Naive thymus-derived CD4-positive, alpha-beta T cell (primary cell): Measurements from ENCODE around the gene LCN6. TPM values are rescaled to one million over a fixed set of nuclear protein-coding genes. Genes with fewer than 3 reads are reported as not detected.
"Not testable (repeated sequence)": the region's sequence is repeated elsewhere in the genome, so short reads cannot be mapped to it uniquely, and the experiment has no call there.

ENCODE experiments used
- ATAC-seq: fragments of 150-1000 bp; cut with Tn5 transposase; 2 replicates; pipeline ENCODE4 v1.10.0; 2021; ENCODE audit warnings: mild to moderate bottlenecking, moderate library complexity
- CTCF ChIA-PET: fragments of 350-600 bp; sonication (Branson Sonifier 250); formaldehyde crosslinking; loops from one replicate; lab custom pipeline; 2021; ENCODE audit warnings: antibody characterized with exemption; lab: Charles Lee
- POLR2A ChIA-PET: fragments of 350-600 bp; sonication (Branson Sonifier 250); formaldehyde crosslinking; loops from one replicate; lab custom pipeline; 2021; ENCODE audit warnings: antibody characterized with exemption, inconsistent platforms; lab: Charles Lee
- DNase-seq, 9 donors: peaks; one replicate each; pipeline versions ENCODE4 v3.0.0 to v3.0.0-alpha.2; 2020 to 2022; ENCODE audit warnings: mixed read lengths in 1 of 9
- H3K27ac ChIP-seq: one replicate; pipeline ENCODE4 v1.7.0; 2013; ENCODE audit warnings: mild to moderate bottlenecking, low read depth, low read length, moderate library complexity
- H3K27me3 ChIP-seq, 2 donors: one replicate each; pipeline ENCODE4 v1.7.0; 2013; ENCODE audit warnings: low read length in 2 of 2, mild to moderate bottlenecking in 2 of 2, moderate library complexity in 2 of 2; ENCODE audit not compliant: control insufficient read depth in 2 of 2, insufficient read depth in 2 of 2
- H3K36me3 ChIP-seq, 3 experiments: 1 replicate in 2 of 3; 2 replicates in 1 of 3; pipeline ENCODE4 v1.7.0; 2013; ENCODE audit warnings: low read length in 3 of 3, mild to moderate bottlenecking in 3 of 3, moderate library complexity in 1 of 3; ENCODE audit not compliant: insufficient read depth in 3 of 3, control insufficient read depth in 2 of 3
- H3K4me1 ChIP-seq, 2 donors: one replicate each; pipeline ENCODE4 v1.7.0; 2013; ENCODE audit warnings: low read length in 2 of 2, mild to moderate bottlenecking in 2 of 2, moderate library complexity in 1 of 2; ENCODE audit not compliant: control insufficient read depth in 2 of 2, insufficient read depth in 2 of 2
- H3K4me3 ChIP-seq: 2 replicates; pipeline ENCODE4 v1.7.0; 2013; ENCODE audit warnings: mild to moderate bottlenecking, low read length
- H3K9me3 ChIP-seq, 3 experiments: 1 replicate in 2 of 3; 2 replicates in 1 of 3; pipeline ENCODE4 v1.7.0; 2013; ENCODE audit warnings: low read length in 3 of 3; ENCODE audit not compliant: control insufficient read depth in 2 of 3
- H3K27ac Mint-ChIP-seq, 9 donors: one replicate each; pipeline ENCODE4 v1.8.0; 2020 to 2022; ENCODE audit warnings: mixed read lengths in 9 of 9, mild to moderate bottlenecking in 8 of 9, moderate library complexity in 5 of 9, inconsistent platforms in 2 of 9
- H3K27me3 Mint-ChIP-seq, 5 donors: one replicate each; pipeline ENCODE4 v1.8.0; 2021 to 2022; ENCODE audit warnings: mixed read lengths in 5 of 5, mild to moderate bottlenecking in 1 of 5
- H3K36me3 Mint-ChIP-seq, 5 donors: one replicate each; pipeline ENCODE4 v1.8.0; 2020 to 2022; ENCODE audit warnings: mixed read lengths in 5 of 5, mild to moderate bottlenecking in 3 of 5, inconsistent platforms in 1 of 5
- H3K4me1 Mint-ChIP-seq, 7 donors: one replicate each; pipeline ENCODE4 v1.8.0; 2020 to 2022; ENCODE audit warnings: mixed read lengths in 7 of 7, mild to moderate bottlenecking in 3 of 7, inconsistent platforms in 1 of 7
- H3K4me3 Mint-ChIP-seq, 10 donors: one replicate each; pipeline ENCODE4 v1.8.0; 2020 to 2022; ENCODE audit warnings: mild to moderate bottlenecking in 10 of 10, mixed read lengths in 10 of 10, moderate library complexity in 6 of 10, inconsistent platforms in 2 of 10
- H3K9me3 Mint-ChIP-seq, 11 donors: one replicate each; pipeline ENCODE4 v1.8.0; 2020 to 2022; ENCODE audit warnings: mixed read lengths in 11 of 11, mild to moderate bottlenecking in 4 of 11, inconsistent platforms in 1 of 11, moderate library complexity in 1 of 11
- intact Hi-C, 2 donors: fragments of 100-400 bp; cut with micrococcal nuclease; formaldehyde crosslinking; loops; one replicate each; pipeline ENCODE4 v1.15.1; 2023
- polyA plus RNA-seq, 2 donors: library from polyadenylated mRNA; unstranded; fragments of 300-500 nt; fragmentation: Illumina TruSeq; gene quantifications; one replicate each; pipeline ENCODE4 v1.2.3, GENCODE V29; 2021
- total RNA-seq, 6 experiments: library from RNA in 5 of 6; stranded (reverse) in 5 of 6; gene quantifications; 1 replicate in 5 of 6; 2 replicates in 1 of 6; pipeline ENCODE4 v1.2.3 and lab custom pipeline; 2021 to 2026

Gene LCN6
- total and polyA plus RNA-seq, 7 experiments from 2014 or later: not detected

GRCh38 chr9:136789523-136789937 is 41.2 kb upstream of the LCN6 start:
- Mint-ChIP-seq H3K4me3 (no peak overlapping the region), H3K27me3 (peaks cover 0 to 21% (median 0%) of the 10 kb centered on the region in 5 donors), H3K9me3 (peaks cover 0 to 1% (median 0%) of the 10 kb centered on the region in 11 donors), H3K36me3 (peaks cover 0 to 5% (median 0%) of the 10 kb centered on the region in 5 donors), H3K4me1 (peaks cover 9 to 35% (median 26%) of the 10 kb centered on the region in 7 donors), H3K27ac (peak overlapping the region in 2 of 9 donors; percentile 9 to 57)
- peaks cover 0 to 17% (median 3%) of the 10 kb centered on the region in 3 experiments for H3K36me3 ChIP-seq
- H3K4me1 ChIP-seq: peaks cover 18% of the 10 kb centered on the region in 2 donors
- ATAC-seq: no peak
- intact Hi-C loops: loop anchor here in 1 of 2 donors (5.0 to 10.0 kb wide), 2 partner anchors 62 to 275 kb away; no protein-coding TSS in a partner anchor
- H3K27ac ChIP-seq: no peak overlapping the region
- H3K27me3 ChIP-seq: no peaks in the 10 kb centered on the region
- H3K4me3 ChIP-seq: no peak overlapping the region
- POLR2A ChIA-PET: interaction anchor here (5.9 kb wide), 1 partner anchor 17 kb away, joined by 38 read pairs; the partner anchor contains the start of gene RABL6
- CTCF ChIA-PET: interaction anchor here (6.3 kb wide), 1 partner anchor 246 kb away, joined by 49 read pairs; no protein-coding TSS in a partner anchor
- DNase-seq: no peak
- no peaks in the 10 kb centered on the region for H3K9me3 ChIP-seq

GRCh38 chr9:136788644-136789522 is 40.6 kb upstream of the LCN6 start:
- peak overlapping the region in 3 of 9 donors; percentile 24 to 62 (median 32) for H3K27ac Mint-ChIP-seq
- ATAC-seq, POLR2A ChIA-PET, H3K27ac ChIP-seq, DNase-seq, H3K9me3 Mint-ChIP-seq, H3K36me3 Mint-ChIP-seq, H3K4me3 ChIP-seq, H3K9me3 ChIP-seq, H3K27me3 ChIP-seq: not testable (repeated sequence)
- peaks cover 0 to 25% (median 0%) of the 10 kb centered on the region in 5 donors for H3K27me3 Mint-ChIP-seq
- CTCF ChIA-PET: interaction anchor here (0.6 to 6.3 kb wide), 5 partner anchors 11 to 247 kb away, joined by 3 to 49 read pairs (median 9); partner anchors contain the start of gene CLIC3
- H3K4me1 Mint-ChIP-seq: peaks cover 9 to 35% (median 26%) of the 10 kb centered on the region in 7 donors
- Histone ChIP-seq H3K36me3 (peaks cover 0 to 16% (median 3%) of the 10 kb centered on the region in 3 experiments), H3K4me1 (peaks cover 18% of the 10 kb centered on the region in 2 donors)
- H3K4me3 Mint-ChIP-seq: peak overlapping the region in 2 of 10 donors; percentile 54 to 56
- intact Hi-C loops: loop anchor here in 1 of 2 donors (5.0 to 10.0 kb wide), 2 partner anchors 62 to 276 kb away; no protein-coding TSS in a partner anchor

- H3K4me1 ChIP-seq: peaks cover 18% of the 10 kb centered on the region in 2 donors
- H3K4me3 ChIP-seq: no peak overlapping the region
- peak overlapping the region in 2 of 10 donors; percentile 18 to 50 for H3K4me3 Mint-ChIP-seq
- H3K27ac ChIP-seq: no peak overlapping the region
- POLR2A ChIA-PET: interaction anchor here (0.9 kb wide), 1 partner anchor 247 kb away, joined by 3 read pairs; no protein-coding TSS in a partner anchor
- ATAC-seq (no peak), DNase-seq (peak; percentile 46 to 84 (median 71))
- H3K27ac Mint-ChIP-seq: peak overlapping the region in 1 of 9 donors; percentile 62
- peaks cover 0 to 2% (median 0%) of the 10 kb centered on the region in 5 donors for H3K36me3 Mint-ChIP-seq
- no peaks in the 10 kb centered on the region for H3K27me3 ChIP-seq
- intact Hi-C loops: loop anchor here (1.0 to 10.0 kb wide), 5 partner anchors 54 to 277 kb away; partner anchors contain the start of gene AJM1 (in 1 of the 2)
- H3K4me1 Mint-ChIP-seq: peaks cover 9 to 29% (median 20%) of the 10 kb centered on the region in 7 donors
- CTCF ChIA-PET: interaction anchor here (0.6 to 6.3 kb wide), 9 partner anchors 10 to 272 kb away, joined by 3 to 49 read pairs (median 4); partner anchors contain the start of gene CLIC3
- no peaks in the 10 kb centered on the region for H3K9me3 ChIP-seq
- H3K36me3 ChIP-seq: peaks cover 0 to 6% (median 2%) of the 10 kb centered on the region in 3 experiments
- peaks cover 0 to 29% (median 0%) of the 10 kb centered on the region in 5 donors for H3K27me3 Mint-ChIP-seq
- peaks cover 0 to 1% (median 0%) of the 10 kb centered on the region in 11 donors for H3K9me3 Mint-ChIP-seq
Observed at GRCh38 chr9:136787690-136788400, 39.5 kb upstream of the LCN6 start.

- H3K27ac Mint-ChIP-seq, DNase-seq, H3K36me3 Mint-ChIP-seq, H3K4me3 ChIP-seq, H3K9me3 ChIP-seq, ATAC-seq, H3K27ac ChIP-seq, H3K27me3 ChIP-seq, H3K4me3 Mint-ChIP-seq, POLR2A ChIA-PET, H3K36me3 ChIP-seq, H3K9me3 Mint-ChIP-seq: not testable (repeated sequence)
- intact Hi-C loops: loop anchor here (1.0 to 10.0 kb wide), 5 partner anchors 55 to 278 kb away; partner anchors contain the start of gene AJM1 (in 1 of the 2)
- peaks cover 0 to 34% (median 0%) of the 10 kb centered on the region in 5 donors for H3K27me3 Mint-ChIP-seq
- H3K4me1 Mint-ChIP-seq: peaks cover 7 to 24% (median 14%) of the 10 kb centered on the region in 7 donors
- CTCF ChIA-PET: interaction anchor here (0.6 to 6.3 kb wide), 7 partner anchors 9 to 335 kb away, joined by 3 to 49 read pairs (median 3); no protein-coding TSS in a partner anchor
- H3K4me1 ChIP-seq: peaks cover 10 to 12% of the 10 kb centered on the region in 2 donors
Observed at GRCh38 chr9:136786983-136787382, 38.7 kb upstream of the LCN6 start.

- Histone ChIP-seq H3K27ac (no peak overlapping the region), H3K27me3 (no peaks in the 10 kb centered on the region), H3K36me3 (no peaks in the 10 kb centered on the region), H3K9me3 (no peaks in the 10 kb centered on the region), H3K4me1 (peaks cover 6 to 8% of the 10 kb centered on the region in 2 donors), H3K4me3 (no peak overlapping the region)
- no peak overlapping the region for H3K4me3 Mint-ChIP-seq
- ATAC-seq: no peak
- H3K4me1 Mint-ChIP-seq: peaks cover 5 to 23% (median 12%) of the 10 kb centered on the region in 7 donors
- H3K36me3 Mint-ChIP-seq: no peaks in the 10 kb centered on the region
- DNase-seq: no peak
- POLR2A ChIA-PET: interaction anchor here (0.6 kb wide), 1 partner anchor 59 kb away, joined by 3 read pairs; no protein-coding TSS in a partner anchor
- H3K9me3 Mint-ChIP-seq: peaks cover 0 to 1% (median 0%) of the 10 kb centered on the region in 11 donors
- CTCF ChIA-PET: interaction anchor here (0.6 to 6.3 kb wide), 5 partner anchors 24 to 334 kb away, joined by 3 to 49 read pairs (median 3); no protein-coding TSS in a partner anchor
- H3K27ac Mint-ChIP-seq: no peak overlapping the region
- intact Hi-C loops: loop anchor here in 1 of 2 donors (5.0 to 10.0 kb wide), 2 partner anchors 59 to 278 kb away; no protein-coding TSS in a partner anchor
- peaks cover 0 to 37% (median 0%) of the 10 kb centered on the region in 5 donors for H3K27me3 Mint-ChIP-seq
Observed at GRCh38 chr9:136786451-136786850, 38.1 kb upstream of the LCN6 start.
